Activated CD4-positive, alpha-beta T cell treated with anti-CD3 and anti-CD28 coated beads, Interleukin-2, amount 50 U/mL, for 4 hours (primary cell): ENCODE data around the gene ABCB8.
"Not testable (repeated sequence)": the region's sequence is repeated elsewhere in the genome, so short reads cannot be mapped to it uniquely, and the experiment has no call there.

ENCODE experiments used
- DNase-seq, 2 experiments: peaks; one replicate each; pipeline ENCODE4 v3.0.0-alpha.2; 2020

Gene ABCB8

DNA sequence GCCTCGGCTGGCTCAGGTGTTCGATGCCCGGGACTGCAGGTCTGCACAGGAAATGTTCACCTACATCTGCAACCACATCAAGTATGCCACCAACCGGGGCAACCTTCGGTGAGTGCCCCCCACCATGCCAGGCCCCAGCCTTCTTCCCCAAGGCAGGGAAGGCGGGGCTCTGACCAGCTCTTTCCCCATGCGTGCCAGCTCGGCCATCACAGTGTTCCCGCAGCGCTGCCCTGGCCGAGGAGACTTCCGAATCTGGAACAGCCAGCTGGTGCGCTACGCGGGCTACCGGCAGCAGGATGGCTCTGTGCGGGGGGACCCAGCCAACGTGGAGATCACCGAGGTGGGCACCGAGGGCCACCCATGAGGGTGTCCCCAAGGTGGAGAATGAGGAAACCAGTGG is 29.9 kb upstream of the ABCB8 start:
- DNase-seq, result no peak

DNA sequence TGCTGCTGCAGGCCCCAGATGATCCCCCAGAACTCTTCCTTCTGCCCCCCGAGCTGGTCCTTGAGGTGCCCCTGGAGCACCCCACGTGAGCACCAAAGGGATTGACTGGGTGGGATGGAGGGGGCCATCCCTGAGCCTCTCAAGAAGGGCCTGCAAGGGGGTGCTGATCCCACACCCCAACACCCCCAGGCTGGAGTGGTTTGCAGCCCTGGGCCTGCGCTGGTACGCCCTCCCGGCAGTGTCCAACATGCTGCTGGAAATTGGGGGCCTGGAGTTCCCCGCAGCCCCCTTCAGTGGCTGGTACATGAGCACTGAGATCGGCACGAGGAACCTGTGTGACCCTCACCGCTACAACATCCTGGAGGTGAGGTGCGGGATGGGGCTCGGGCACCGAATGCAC is 29.2 kb upstream of the ABCB8 start:
- no peak for DNase-seq

DNA sequence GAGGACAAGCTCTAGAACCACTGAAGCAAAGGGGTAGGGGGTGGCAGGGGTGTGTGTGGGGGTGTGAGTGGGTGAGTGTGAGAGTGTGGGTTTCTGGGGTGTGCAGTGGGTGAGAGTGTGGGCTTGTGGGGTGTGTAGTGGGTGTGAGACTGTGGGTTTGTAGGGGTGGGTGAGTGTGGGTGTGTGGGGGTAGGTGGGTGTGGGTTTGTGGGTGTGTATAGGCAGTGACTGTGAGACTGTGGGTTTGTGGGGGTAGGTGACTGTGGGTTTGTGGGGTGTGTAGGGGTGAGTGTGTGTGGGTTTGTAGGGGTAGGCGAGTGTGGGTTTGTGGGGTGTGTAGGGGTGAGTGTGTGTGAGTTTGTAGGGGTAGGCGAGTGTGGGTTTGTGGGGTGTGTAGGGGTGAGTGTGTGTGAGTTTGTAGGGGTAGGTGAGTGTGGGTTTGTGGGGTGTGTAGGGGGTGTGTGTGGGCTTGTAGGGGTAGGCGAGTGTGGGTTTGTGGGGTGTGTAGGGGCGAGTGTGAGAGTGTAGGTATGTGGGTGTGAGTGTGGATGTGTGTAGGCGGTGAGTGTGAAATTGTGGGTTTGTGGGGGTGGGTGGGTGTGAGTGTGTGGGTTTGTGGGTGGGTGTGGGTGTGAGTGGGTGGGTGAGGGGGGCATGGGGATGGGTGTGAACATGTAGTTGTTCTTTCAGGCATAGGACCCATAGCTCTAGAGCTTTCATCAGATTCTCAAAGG is 28.6 kb upstream of the ABCB8 start:
- DNase-seq, result no peak

DNA sequence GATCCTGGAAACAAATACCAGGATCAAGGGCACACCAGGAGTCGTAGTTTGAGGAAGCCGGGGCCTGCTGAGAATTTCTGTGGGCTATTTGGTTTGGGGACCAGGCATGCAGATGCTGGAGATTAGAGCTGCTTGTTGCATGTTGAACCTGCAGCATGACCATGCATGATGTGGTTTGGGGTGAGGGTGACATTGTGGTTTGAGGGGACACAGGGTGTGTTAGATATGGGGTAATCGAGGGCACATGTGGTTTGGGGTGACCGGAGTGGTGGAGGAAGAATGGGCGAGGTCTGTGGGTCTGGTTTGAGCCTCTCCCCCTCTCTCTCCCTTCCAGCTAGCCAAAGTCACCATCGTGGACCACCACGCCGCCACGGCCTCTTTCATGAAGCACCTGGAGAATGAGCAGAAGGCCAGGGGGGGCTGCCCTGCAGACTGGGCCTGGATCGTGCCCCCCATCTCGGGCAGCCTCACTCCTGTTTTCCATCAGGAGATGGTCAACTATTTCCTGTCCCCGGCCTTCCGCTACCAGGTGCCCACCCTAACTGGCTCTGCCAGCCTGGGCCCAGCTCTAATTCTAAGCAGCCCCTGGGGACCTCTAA is 27.3 kb upstream of the ABCB8 start:
- DNase-seq, result no peak

DNA sequence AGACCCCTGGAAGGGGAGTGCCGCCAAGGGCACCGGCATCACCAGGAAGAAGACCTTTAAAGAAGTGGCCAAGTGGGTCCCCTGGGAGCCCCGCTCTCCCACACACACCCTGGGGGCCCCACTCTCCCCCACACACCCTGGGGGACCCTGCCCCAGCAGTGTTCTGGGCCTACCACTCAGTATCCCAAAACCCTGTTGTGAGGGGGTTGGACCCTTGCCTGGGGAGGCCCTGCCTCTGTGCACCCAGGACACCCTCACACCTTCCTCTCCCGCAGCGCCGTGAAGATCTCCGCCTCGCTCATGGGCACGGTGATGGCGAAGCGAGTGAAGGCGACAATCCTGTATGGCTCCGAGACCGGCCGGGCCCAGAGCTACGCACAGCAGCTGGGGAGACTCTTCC is 26.7 kb upstream of the ABCB8 start:
- no peak for DNase-seq

DNA sequence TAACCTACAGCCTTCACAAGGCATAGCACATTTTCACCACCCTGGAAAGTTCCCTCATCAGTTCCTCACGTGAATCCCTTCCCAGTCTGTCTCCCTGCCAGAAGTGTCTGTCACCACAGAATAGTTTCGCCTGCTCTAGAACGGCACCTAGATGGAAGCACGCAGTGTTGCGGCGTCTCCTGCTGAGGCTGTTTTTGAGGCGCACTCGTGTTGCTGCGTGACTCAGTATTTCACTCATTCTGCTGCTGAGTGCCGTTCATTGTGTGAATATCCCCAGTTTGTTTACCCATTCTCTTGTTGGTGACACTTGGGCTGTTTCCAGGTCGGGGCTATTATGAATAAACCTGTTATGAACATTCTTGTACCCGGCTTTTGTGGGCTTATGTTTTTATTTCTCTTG is 24.7 kb upstream of the ABCB8 start:
- no peak for DNase-seq

DNA sequence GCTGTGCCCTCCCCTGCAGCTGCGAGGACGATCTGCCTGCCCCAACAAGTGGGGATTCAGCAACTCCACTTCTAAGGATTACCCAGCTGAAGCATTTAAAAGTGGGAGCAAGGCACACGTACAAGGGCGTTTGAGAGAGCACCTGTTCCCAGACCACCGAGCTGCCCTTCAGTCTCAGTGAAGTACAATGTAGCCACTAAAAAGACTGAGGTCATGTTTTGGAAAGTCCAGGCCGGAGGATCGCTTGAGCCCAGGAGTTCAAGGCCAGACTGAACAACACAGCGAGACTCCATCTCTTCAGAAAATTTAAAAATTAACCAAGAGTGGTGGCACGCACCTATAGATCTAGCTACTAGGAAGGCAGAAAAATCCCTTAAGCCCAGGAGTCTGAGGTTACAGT is 22.7 kb upstream of the ABCB8 start:
- no peak for DNase-seq

DNA sequence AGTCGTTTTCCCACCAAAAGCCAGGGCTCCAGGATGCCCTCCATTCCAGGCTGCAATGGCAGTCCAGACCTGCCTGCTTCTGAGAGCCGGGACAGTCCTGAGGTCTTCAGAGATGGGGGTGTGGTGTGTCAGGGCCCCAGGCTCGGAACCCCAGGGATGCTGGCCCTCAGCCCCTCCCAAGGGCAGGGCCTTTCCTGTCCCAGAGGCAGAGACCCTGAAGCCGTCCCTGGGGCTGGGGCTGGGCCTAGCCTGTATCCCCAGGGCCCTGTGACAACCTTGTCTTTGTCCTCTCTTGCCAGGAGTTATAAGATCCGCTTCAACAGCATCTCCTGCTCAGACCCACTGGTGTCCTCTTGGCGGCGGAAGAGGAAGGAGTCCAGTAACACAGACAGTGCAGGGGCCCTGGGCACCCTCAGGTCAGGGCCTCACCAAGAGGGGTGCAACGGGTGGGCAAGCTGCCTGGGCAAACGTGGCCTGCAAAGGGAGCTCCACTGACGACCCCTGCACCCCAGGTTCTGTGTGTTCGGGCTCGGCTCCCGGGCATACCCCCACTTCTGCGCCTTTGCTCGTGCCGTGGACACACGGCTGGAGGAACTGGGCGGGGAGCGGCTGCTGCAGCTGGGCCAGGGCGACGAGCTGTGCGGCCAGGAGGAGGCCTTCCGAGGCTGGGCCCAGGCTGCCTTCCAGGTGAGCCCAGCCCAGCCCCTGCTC is 21.5 kb upstream of the ABCB8 start:
- no peak for DNase-seq

DNA sequence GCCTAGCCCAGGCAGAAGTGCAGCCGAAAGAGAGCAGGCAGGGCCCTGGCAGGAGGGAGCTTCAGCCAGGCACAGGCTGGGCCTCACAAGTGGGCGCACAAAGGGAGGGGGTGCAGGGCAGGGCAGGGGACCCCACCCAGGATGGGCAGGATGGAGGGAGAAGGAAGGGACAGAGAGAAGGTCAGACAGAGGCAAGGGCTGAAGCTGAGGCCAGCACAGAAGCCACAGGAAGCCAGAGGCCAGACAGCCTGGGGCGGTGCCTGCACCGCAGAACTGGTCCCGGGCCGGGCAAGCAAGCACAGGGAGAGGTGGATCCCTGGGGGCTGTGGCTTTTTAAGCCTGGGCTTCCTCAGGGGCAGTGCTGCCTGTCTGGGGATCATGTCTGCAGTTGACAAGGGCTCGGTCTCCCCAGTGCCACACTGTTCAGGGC is 20.8 kb upstream of the ABCB8 start:
- no peak for DNase-seq

DNA sequence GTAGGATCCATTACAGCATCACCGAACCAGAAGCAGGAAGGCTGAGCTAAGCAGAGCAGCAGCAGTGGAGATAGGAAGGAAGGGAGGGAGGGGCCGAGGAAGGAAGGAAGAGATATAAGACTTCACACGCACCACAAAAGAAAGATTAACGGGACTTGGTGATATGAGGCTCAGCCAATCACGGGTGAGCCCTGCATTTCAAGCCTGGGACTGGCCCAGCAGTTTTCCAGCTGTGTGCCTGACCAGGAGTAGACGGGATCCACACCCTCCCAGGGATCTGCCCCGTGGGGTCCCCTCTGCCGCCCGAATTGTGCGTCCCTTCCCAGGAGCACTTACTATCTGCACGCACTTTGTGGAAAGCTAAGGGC is 20.1 kb upstream of the ABCB8 start:
- no peak for DNase-seq

DNA sequence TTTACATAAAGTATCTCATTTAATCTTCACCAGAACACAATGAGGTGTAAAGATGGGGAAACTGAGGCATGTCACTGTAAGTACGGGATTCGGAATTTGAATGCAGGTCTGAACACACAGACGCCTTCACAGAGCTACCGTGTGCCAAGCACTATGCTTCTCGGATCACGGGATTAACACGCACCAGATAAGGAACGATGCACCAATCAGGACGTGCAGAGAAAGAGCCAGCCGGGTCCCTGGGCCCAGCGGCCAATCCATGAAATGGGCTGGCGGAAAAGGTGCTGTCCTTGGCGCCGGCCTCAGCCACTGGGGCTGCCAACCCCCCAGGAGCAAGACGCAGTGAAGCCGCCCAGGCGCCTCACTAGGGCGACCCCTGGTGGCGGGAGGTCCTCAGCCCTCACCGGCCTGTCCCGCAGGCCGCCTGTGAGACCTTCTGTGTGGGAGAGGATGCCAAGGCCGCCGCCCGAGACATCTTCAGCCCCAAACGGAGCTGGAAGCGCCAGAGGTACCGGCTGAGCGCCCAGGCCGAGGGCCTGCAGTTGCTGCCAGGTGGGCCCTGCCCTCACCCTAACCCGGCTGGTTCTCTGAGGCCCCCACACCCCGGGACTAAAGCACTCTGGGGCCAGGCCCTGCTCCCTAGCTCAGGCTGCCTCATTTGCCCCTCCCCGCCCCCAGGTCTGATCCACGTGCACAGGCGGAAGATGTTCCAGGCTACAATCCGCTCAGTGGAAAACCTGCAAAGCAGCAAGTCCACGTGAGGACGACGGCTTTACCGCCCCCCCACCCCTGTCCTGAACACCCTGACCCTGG is 19.5 kb upstream of the ABCB8 start:
- peak; percentile 61 to 63 for DNase-seq

DNA sequence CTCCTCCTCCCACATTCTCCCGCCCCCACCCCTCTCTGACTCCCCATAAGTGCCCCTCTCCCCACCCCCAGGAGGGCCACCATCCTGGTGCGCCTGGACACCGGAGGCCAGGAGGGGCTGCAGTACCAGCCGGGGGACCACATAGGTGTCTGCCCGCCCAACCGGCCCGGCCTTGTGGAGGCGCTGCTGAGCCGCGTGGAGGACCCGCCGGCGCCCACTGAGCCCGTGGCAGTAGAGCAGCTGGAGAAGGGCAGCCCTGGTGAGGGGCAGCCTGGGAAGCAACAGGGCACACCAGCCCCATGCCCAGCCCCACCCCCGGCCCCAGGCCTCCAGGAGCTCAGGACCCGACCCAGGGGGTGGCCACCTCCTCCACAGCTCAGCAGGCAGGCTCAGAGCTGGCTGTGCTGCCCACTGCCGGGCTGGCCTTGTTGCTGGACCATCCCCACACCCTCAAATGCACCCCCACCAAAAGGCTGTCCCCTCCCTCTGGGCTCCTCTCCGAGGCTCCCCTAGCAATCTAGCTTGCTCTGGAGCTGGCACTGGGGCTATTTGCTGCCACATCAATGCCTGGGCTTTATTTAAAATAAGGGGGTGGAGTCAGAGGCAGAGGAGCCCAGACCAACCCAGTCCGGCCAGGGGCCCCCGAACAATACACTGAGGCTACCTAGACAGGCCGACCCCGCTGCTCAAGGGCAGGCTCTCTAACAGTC is 18.8 kb upstream of the ABCB8 start:
- DNase-seq, result no peak

DNA sequence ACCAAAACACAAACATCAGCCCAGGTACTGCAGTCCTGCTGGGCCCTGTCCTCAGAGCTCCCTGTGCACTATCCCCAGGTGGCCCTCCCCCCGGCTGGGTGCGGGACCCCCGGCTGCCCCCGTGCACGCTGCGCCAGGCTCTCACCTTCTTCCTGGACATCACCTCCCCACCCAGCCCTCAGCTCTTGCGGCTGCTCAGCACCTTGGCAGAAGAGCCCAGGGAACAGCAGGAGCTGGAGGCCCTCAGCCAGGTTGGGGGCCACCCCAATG is 18.3 kb upstream of the ABCB8 start:
- no peak for DNase-seq

DNA sequence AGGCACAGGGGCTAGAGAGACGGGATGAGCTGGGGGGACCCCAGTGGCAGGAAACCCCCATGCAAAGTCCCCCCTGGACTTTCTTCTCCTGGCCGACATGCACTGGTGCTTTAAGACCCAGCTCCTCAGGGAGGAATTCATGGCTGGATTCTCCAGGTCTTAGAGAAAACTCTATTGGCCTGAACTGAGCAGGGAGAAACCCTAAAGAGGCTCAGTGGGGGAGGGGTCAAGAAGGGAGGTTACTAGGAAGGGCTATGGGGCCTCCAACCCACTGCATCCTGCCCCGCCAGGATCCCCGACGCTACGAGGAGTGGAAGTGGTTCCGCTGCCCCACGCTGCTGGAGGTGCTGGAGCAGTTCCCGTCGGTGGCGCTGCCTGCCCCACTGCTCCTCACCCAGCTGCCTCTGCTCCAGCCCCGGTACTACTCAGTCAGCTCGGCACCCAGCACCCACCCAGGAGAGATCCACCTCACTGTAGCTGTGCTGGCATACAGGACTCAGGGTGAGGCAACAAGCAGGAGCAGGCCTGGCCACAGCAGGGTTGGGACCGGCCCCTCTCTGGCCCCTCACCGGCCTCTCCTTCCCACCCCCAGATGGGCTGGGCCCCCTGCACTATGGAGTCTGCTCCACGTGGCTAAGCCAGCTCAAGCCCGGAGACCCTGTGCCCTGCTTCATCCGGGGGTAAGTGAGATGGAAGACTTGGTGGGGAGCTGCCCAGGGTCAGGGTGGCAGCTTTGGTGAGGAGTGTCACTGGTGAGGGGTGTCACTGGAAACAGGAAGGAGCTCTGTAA is 17.7 kb upstream of the ABCB8 start:
- DNase-seq, result no peak

DNA sequence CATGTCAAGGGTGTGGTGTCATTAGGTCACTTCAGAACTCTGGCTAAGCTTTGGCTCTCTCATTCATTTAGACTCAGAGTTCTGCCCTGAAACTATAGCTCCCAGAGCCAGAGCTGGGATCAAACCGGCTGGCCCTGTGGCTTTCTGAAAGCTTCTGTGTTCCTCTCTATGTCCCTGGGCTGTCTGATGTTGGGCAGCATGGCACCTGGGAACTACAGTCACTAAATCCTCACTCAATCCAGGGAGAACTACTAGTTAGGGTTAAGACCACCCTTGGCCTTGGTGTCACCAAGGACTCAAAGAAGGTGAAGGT is 17.2 kb upstream of the ABCB8 start:
- DNase-seq, result no peak

DNA sequence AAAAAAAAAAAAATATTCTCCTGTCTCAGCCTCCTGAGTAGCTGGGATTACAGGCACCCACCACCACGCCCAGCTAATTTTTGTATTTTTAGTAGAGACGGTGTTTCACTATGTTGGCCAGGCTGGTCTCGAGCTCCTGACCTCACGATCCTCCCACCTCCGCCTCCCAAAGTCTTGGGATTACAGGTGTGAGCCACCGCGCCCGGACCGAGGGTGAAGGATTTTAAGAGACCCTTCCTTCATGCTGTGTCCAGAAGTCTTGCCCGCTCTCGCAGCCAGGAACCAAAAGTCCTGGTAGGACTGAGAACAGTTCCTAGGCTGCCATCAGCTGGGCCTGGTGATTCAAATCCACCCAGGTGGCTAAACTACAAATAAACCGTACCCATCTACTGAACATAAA is 16.6 kb upstream of the ABCB8 start:
- DNase-seq, result not testable (repeated sequence)

DNA sequence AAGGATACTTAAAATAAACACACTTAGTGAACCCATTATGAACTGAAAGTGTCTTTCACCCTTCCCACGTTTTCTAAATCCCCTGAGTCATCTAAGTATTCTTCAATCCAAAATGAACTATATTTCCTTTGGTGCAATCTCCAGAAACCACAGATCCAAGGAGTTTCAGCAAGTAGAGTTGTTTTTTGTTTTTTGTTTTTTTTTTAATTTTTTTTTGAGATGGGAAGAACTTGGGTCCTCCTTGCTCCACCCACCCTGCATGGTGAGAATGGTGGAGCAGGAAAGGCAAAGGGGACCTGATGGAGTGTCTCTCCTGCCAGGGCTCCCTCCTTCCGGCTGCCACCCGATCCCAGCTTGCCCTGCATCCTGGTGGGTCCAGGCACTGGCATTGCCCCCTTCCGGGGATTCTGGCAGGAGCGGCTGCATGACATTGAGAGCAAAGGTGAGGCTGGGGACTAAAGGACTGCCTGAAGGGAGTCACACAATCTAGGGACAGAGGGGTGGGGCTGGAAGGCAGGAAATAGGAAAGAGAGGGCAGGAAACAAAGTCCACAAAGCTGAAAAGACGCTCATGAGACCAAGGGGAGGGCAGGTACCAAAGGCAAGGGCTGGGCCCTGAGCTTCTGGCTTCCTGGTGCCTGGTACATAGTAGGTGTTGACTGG is 16.1 kb upstream of the ABCB8 start:
- DNase-seq, result no peak

DNA sequence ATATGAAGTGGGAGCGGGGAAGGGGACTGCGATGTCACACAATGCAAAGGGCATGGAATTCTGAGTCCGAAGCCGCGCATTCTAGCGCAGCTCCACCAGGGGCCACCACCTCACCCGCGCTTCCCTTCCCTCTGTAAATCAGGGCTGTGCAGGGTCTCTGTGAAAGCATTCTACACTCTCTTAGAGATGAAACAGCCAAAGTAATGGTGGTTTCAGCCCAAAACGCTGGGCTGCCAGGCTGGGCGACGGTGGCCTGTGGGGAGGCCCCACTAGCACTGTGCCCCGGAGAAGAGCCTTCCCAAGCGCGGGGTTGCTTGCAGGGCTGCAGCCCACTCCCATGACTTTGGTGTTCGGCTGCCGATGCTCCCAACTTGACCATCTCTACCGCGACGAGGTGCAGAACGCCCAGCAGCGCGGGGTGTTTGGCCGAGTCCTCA is 15.3 kb upstream of the ABCB8 start:
- no peak for DNase-seq

DNA sequence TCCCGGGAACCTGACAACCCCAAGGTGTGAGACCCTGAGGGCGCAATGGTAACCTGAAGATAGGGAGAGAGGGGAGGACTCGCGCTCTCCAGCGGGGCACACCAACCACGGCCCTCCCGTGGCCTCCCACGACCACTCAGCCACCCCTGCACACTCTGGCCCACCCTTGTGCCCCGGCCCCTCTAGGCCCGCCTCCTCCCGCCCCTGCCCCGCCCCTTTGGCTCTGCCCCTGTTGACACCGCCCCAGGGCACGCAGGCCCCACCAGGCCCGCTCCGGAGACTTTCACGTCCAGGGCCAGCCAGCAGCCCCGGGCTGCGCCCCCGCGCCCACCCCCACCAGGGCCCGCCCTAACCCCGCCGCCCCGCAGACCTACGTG is 14.9 kb upstream of the ABCB8 start:
- DNase-seq, result no peak

DNA sequence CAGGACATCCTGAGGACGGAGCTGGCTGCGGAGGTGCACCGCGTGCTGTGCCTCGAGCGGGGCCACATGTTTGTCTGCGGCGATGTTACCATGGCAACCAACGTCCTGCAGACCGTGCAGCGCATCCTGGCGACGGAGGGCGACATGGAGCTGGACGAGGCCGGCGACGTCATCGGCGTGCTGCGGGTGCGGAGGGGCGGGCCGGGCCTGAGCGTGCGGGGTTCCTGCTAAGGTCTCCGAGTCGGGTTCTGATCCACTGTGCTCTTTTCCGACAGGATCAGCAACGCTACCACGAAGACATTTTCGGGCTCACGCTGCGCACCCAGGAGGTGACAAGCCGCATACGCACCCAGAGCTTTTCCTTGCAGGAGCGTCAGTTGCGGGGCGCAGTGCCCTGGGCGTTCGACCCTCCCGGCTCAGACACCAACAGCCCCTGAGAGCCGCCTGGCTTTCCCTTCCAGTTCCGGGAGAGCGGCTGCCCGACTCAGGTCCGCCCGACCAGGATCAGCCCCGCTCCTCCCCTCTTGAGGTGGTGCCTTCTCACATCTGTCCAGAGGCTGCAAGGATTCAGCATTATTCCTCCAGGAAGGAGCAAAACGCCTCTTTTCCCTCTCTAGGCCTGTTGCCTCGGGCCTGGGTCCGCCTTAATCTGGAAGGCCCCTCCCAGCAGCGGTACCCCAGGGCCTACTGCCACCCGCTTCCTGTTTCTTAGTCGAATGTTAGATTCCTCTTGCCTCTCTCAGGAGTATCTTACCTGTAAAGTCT is 14.3 kb upstream of the ABCB8 start:
- DNase-seq, result peak; percentile 70 to 75

DNA sequence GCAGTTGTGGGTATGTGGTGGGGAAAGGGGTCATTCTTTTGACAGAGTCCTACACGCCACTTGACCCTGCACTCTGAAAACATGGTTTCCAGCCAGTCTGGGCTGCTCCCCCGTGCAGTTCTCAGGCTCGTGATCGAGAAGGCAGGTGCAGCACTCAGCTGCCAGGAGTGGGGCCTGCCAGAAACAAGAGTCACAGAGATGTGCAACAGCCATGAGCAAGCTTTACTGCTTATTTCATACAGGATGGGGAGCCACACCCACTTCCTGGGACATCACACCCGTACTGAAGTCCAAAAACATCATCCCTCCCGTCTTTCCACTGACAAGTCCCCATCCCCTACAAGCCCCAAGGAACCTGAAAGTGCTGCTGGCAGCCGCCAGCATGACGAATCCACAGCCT is 13.3 kb upstream of the ABCB8 start:
- DNase-seq, result no peak
